NCI-H446 (cell line): ENCODE data around the gene CFAP57.

ENCODE experiments used
- DNase-seq, 2 experiments: peaks; one replicate each; lab custom pipeline; 2025; lab: John Stamatoyannopoulos, UW

Gene CFAP57

GRCh38 chr1:43277116-43277876 is 105.2 kb downstream of the CFAP57 start:
- no peak for DNase-seq

- no peak for DNase-seq
Observed at GRCh38 chr1:43279161-43279560, 107.0 kb downstream of the CFAP57 start.

GRCh38 chr1:43279666-43280065 is 107.5 kb downstream of the CFAP57 start:
- no peak for DNase-seq

DNA sequence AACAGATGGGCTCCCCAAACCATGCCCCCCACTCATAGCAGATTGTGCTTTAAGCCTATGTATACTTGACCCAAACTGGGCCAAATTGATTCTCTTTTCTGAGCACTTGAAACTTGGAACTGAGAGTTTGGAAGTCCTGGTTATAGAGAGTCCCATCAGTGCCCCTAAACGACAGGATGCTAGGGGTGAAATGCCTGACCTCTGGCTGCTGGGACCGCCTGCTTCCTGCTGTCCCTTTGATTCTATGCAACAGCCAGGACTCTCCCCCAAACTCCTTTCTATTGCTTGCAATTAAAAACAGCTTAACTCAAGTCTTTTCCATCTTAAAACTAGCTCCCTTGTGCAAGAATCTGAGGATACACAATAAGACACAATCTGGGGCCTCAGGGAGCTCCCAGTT is 108.6 kb downstream of the CFAP57 start:
- no peak for DNase-seq

- no peak for DNase-seq
Observed at GRCh38 chr1:43282220-43283195, 110.4 kb downstream of the CFAP57 start.

GRCh38 chr1:43284065-43284464 is 111.9 kb downstream of the CFAP57 start:
- no peak for DNase-seq

DNA sequence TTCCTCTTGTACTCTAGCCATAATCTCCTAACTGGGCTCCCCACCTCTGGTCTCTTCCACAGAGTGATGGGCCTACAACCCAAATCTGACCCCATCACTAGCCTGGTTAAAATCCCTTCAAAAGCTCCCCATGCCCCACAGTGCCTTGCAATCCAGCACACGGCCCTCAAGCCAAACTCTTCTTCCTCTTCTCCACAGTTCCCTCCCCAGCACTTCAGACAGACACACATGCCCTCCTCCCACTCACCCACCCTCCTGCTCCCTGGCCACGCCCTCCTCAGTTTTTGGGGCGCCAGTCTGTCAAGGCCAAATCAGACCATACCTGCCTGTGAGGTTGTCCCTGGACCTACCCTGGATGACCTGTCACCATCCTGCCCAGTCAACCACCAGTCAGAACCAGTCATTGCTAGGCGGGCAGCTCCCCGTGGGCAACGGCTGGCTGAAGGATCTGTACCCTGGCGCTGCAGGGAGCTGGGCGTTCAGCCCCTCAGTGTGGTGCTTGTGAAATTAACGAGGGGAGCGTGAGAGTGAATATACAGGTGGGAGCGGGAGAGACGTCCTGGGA is 112.5 kb downstream of the CFAP57 start:
- no peak for DNase-seq

DNA sequence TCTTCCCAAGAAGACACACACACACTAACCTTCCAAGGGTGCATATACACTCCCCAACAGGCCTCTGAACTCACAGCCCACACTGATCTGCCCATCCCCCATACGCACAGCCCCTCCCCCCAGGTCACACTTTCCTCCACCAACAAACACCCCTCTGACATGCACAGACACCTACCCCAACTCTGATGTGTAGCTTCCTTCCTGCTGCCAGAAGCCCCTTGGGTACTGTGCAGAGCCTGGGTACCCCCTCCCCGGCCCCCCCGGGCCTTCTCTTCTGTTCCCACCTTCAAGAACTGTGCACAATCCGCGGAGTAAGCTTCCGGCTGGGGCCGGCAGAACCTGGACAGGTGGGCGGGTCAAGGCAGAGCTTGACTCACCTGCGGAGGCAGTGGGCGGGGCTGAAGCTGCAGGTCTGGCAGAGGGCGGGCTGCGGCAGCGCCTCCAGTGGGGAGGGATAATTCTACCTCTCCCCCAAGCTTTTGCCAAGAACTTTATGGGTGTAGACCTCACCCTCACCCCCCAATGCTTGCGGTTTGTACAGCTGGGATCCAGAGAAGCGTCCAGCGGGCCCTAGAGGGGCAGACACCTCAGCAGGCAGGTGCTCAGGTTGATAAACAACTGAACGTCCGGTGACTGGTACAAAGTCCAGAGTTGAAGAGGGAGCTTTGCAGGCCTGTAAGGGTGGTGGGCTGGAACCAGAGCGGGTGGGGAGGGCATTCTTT is 113.3 kb downstream of the CFAP57 start, which contains the start of gene C1orf210:
Gene C1orf210, minus strand, starts transcription at position 313 of the 722 bp plus-strand sequence. CDS start 2,311 bp downstream, outside the sequence.
- DNase-seq: no peak

GRCh38 chr1:43286115-43286514 is 114.0 kb downstream of the CFAP57 start:
- no peak for DNase-seq

DNA sequence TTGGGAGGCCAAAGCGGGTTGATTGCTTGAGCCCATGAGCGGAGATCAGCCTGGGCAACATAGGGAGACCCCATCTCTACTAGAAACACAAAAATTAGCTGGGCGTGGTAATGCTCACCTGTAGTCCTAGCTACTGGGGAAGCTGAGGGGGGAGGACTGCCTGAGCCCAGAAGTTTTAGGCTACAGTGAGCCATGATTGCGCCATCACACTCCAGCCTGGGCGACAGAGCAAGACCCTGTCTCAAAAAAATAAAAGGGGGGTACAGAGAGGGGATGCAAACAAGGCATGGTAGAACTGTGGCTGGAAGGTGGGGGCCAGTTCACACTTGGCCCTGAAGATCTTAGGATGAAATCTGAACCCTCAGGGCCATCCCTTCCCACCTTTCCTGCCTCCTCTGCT is 114.4 kb downstream of the CFAP57 start:
- DNase-seq: no peak

- no peak for DNase-seq
Observed at GRCh38 chr1:43288058-43288784, 116.1 kb downstream of the CFAP57 start.

DNA sequence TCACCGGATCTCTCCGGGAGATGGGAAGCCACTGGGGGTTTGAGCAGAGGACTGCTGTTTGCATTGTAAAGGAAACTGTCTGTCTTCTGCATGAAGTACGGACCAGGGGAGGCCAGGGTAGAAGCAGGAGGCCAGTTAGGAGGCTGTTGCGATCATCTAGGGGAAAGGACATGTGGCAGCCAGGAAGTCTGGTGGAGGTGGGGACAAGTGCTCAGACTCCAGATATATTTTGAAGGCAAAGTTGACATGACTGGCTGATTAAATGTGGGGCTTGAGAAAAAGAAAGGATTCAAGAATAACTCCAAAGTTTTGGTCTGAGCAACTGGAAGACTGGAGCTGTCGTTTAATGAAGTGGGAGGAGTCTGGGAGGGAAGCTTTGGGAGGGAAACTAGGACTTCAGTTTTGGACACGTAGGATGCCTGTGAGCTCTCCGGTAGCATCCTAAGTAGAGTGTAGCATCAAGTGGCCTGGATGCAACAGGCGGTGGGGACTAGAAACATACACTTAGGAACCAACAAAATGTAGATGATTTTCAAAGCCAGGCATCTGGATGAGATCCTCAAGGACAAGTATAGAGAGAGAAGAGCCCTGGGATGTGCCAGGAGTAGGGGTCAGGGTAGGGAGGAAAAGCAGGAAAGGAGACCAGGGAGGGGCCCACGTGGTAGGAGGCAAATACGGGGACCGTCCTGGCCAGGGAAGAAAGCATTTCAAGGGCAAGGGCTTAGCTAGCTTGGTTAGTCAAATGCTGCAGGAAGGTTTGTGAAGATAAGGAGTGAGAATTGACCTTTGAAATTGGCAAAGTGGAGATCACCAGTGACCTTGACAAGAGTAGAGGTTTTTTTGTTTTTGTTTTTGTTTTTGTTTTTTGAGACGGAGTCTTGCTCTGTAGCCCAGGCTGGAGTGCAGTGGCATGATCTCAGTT is 116.9 kb downstream of the CFAP57 start:
- no peak for DNase-seq

DNA sequence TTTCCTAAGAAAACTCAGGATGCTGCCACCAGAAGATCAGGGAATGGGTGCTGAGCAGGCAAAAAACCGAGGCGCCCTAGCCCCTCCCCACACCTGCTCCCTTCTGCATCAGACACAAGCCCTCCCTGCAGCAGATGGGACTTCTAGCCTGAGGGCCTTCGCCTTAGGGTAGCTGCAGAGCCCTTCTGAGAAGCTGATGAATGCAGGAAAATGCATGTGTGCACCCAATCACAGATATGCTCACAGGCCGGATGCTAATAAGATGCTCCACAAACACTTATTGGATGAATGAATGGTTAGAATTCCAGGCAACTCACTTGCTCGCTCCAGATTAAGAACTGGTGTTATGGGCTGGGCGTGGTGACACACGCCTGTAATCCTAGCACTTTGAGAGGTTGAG is 120.1 kb downstream of the CFAP57 start:
- no peak for DNase-seq

DNA sequence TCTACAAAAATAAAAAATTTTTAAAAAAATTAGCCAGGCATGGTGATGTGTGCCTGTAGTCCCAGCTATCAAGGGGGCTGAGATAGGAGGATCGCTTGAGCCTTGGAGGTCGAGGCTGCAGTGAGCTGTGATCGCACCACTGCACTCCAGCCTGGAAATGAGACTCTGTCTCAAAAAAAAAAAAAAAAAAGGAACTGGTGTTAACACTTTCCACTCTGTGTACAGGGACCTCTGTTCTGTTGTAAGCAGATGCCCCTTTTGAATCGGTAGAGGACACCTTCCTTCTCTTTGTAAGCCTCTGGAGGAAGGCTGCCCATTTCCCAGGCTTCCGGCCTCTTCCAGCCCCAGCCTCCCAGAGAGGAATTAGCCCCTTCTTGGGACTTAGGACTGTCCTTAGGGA is 120.5 kb downstream of the CFAP57 start:
- no peak for DNase-seq

DNA sequence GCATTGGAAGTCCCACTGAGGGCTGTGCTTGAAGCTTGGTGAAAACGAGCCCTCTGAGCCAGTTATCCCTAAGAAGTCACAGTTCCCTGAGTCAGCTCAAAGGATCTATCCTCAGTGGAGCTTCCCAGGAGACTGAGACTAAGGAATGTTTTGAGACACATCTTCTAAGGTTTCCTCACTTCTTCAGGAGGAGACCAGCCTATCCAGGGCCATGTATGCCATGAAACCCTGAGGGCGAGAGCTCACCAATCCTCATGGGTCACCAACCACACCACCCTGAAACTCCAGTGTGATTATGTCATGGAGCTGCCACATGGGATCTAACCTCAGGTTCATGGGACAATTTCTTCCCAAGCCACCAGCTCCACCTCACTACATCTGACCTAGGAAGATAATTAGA is 121.0 kb downstream of the CFAP57 start:
- DNase-seq: no peak

DNA sequence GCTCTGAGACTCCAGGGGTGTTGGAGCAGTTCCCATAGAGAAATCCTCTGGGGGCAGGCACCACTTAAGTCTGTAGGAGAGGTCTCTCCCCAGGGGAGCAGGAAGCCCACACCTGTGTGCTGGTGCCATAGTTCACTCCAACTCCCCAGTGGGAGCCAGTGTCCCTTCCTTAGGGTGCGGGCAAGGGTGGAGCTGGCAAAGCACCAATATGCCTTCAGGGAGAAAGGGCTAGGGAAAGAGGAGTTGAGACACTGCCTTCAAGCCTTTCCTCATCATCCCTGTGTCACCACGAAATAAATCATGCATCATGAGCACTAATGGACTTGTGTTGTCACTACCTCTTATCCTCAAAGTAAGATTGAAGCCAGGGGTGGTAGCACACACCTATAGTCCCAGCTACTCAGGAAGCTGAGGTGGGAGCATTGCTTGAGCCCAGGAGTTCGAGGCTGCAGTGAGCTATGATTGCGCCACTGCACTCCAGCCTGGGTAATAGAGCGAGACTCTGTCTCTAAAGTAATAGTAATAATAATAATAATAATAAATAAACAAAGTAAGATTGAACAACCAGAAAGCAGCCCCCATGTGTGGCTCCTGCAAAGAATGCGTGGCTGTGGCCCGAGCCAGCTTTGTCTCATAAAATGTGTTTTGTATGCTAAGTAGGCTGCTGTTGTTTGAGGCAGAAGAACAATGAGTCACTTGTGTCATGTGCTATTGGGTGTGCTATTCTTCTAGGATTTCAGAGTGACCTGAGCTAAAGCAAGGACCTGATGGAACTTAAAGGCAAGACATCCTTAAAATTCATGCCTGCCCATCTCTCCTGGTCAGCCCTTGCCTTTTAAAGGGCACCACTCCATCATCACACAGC is 122.0 kb downstream of the CFAP57 start:
- no peak for DNase-seq

- no peak for DNase-seq
Observed at GRCh38 chr1:43294761-43295160, 122.6 kb downstream of the CFAP57 start.

DNA sequence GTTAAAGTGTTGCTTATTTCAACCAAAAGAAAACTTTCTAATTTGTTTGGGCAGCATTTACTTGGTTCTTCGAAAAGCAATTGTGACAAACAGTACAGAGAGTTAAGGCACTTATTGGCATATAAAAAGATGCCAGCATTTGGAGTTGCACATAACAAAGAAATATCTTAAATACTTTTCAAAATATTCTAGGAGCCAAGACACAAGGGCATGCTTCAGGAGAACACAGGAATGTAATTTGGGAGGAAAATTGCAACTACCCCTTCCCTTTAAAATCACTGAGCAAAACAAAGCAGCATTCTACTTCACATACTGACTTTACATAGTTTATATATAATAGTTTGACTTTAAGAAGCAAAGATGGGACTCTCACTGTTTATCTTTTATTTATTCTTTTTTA is 124.1 kb downstream of the CFAP57 start:
- DNase-seq: no peak

GRCh38 chr1:43298055-43298454 is 125.9 kb downstream of the CFAP57 start:
- no peak for DNase-seq
